Gastroesophageal sphincter (tissue), 4 donors: ENCODE measurements around the gene UBC. TPM values are rescaled to one million over a fixed set of nuclear protein-coding genes. Genes with fewer than 3 reads are reported as not detected.

Experiments used
- ATAC-seq: fragments of 150-250 bp; one replicate; pipeline ENCODE4 v1.9.1; 2016; ENCODE audit warnings: mild to moderate bottlenecking, moderate library complexity
- H3K27ac ChIP-seq, 4 donors: fragments of 200-600 bp; sonication (generic) in 3 of 4; 1 replicate in 3 of 4; 2 replicates in 1 of 4; pipeline ENCODE4 v1.5.1; 2016 to 2019
- H3K27me3 ChIP-seq: fragments of 200-600 bp; sonication (generic); one replicate; pipeline ENCODE4 v1.5.1; 2019
- H3K36me3 ChIP-seq, 2 donors: fragments of 200-600 bp; sonication (generic); one replicate each; pipeline ENCODE4 v1.5.1; 2019; ENCODE audit warnings: control low read depth in 1 of 2
- H3K4me1 ChIP-seq, 3 donors: fragments of 200-600 bp; sonication (generic); 1 replicate in 2 of 3; 2 replicates in 1 of 3; pipeline ENCODE4 v1.5.1; 2016 to 2019; ENCODE audit warnings: control low read depth in 2 of 3
- H3K4me3 ChIP-seq, 2 donors: fragments of 200-600 bp; sonication (generic); one replicate each; pipeline ENCODE4 v1.5.1; 2019; ENCODE audit warnings: mild to moderate bottlenecking in 1 of 2, moderate library complexity in 1 of 2
- H3K9me3 ChIP-seq, 3 donors: fragments of 200-600 bp; sonication (generic); one replicate each; pipeline ENCODE4 v1.5.1; 2017 to 2019; ENCODE audit warnings: control low read depth in 2 of 3
- CTCF ChIP-seq, 4 experiments: fragments of 200-600 bp in 2 of 4; fragments of 450-650 bp in 2 of 4; sonication (generic) in 1 of 4; IDR thresholded peaks; one replicate each; pipeline ENCODE4 v1.5.1; 2017 to 2019; ENCODE audit warnings: antibody characterized with exemption in 4 of 4, mild to moderate bottlenecking in 2 of 4, moderate library complexity in 2 of 4
- EP300 ChIP-seq: sonication (generic); formaldehyde crosslinking; IDR thresholded peaks from one replicate; pipeline ENCODE4 v1.6.1; 2017; ENCODE audit warnings: antibody characterized with exemption, mild to moderate bottlenecking
- POLR2A ChIP-seq, 2 donors: fragments of 450-650 bp; IDR thresholded peaks; one replicate each; pipeline ENCODE4 v1.6.1; 2017; ENCODE audit warnings: antibody characterized with exemption in 2 of 2, mild to moderate bottlenecking in 2 of 2, moderate library complexity in 1 of 2
- POLR2AphosphoS5 ChIP-seq: sonication (generic); formaldehyde crosslinking; IDR thresholded peaks from one replicate; pipeline ENCODE4 v1.6.1; 2017; ENCODE audit warnings: antibody characterized with exemption
- WGBS, 2 donors: methylation state at CpG; one replicate each; pipeline ENCODE4 v1.1.5; 2018; ENCODE audit warnings: low coverage in 1 of 2; 5-methylcytosine and 5-hydroxymethylcytosine counted together
- total RNA-seq, 4 donors: library from RNA; depleted of rRNA; stranded (reverse); fragments of >200 nt; gene quantifications; one replicate each; pipeline ENCODE4 v1.1.0, GENCODE V29; 2016

Gene UBC
- total RNA-seq, 4 donors from 2014 or later = 1,376 to 1,776 (median 1,632) TPM

GRCh38 chr12:124898923-124899294, 15.5 kb downstream of the UBC start:
- Histone ChIP-seq H3K27me3 (no peaks in the 10 kb centered on the region), H3K9me3 (no peaks in the 10 kb centered on the region), H3K36me3 (no peaks in the 10 kb centered on the region), H3K4me1 (peaks cover 0 to 19% (median 0%) of the 10 kb centered on the region in 3 donors), H3K4me3 (no peak overlapping the region), H3K27ac (no peak overlapping the region)
- no peak for ATAC-seq
- WGBS, 2 donors = 28% methylated on average over 4 to 5 of the region's 5 CpGs
- TF ChIP-seq POLR2AphosphoS5 (no peak), POLR2A (IDR thresholded peaks at IDR 0.05) (no peak), EP300 (no peak), CTCF (IDR thresholded peaks at IDR 0.05) (no peak)

GRCh38 chr12:124898200-124898922, 16.1 kb downstream of the UBC start:
- peak; percentile 55 for ATAC-seq
- Histone ChIP-seq H3K27ac (no peak overlapping the region), H3K4me3 (no peak overlapping the region), H3K4me1 (peaks cover 0 to 15% (median 0%) of the 10 kb centered on the region in 3 donors), H3K36me3 (no peaks in the 10 kb centered on the region), H3K27me3 (no peaks in the 10 kb centered on the region), H3K9me3 (no peaks in the 10 kb centered on the region)
- TF ChIP-seq CTCF (IDR thresholded peaks at IDR 0.05) (peak in 3 of 4 experiments; percentile 36 to 53 (median 46)), EP300 (no peak), POLR2AphosphoS5 (no peak)
- 25 to 31% methylated on average over 4 to 12 of the region's 18 CpGs for WGBS, 2 donors

- TF ChIP-seq POLR2AphosphoS5 (no peak), POLR2A (IDR thresholded peaks at IDR 0.05) (no peak), CTCF (IDR thresholded peaks at IDR 0.05) (no peak), EP300 (no peak)
- H3K4me3 ChIP-seq = no peak overlapping the region
- ATAC-seq = no peak
- no peaks in the 10 kb centered on the region for H3K27me3 ChIP-seq
- no peaks in the 10 kb centered on the region for H3K36me3 ChIP-seq
- no peaks in the 10 kb centered on the region for H3K9me3 ChIP-seq
- peaks cover 0 to 15% (median 0%) of the 10 kb centered on the region in 3 donors for H3K4me1 ChIP-seq
- 90% methylated on average over 4 of the region's 5 CpGs; no CpG with 5 or more reads in 1 of the 2 donors for WGBS, 2 donors
- no peak overlapping the region for H3K27ac ChIP-seq
Measured at GRCh38 chr12:124896461-124896860, 18.0 kb downstream of the UBC start.

GRCh38 chr12:124893792-124894516, 20.5 kb downstream of the UBC start:
- H3K27ac ChIP-seq = no peak overlapping the region
- H3K4me1 ChIP-seq = peaks cover 0 to 12% (median 0%) of the 10 kb centered on the region in 3 donors
- H3K27me3 ChIP-seq = no peaks in the 10 kb centered on the region
- H3K36me3 ChIP-seq = no peaks in the 10 kb centered on the region
- 86 to 92% methylated on average over 7 of the region's 9 CpGs for WGBS, 2 donors
- H3K9me3 ChIP-seq = no peaks in the 10 kb centered on the region
- no peak for TF ChIP-seq POLR2AphosphoS5
- no peak for TF ChIP-seq POLR2A (IDR thresholded peaks at IDR 0.05)
- no peak for TF ChIP-seq CTCF (IDR thresholded peaks at IDR 0.05)
- TF ChIP-seq EP300 = no peak
- no peak for ATAC-seq
- H3K4me3 ChIP-seq = no peak overlapping the region
